ENCODE data around the gene MRTFB. TPM values are rescaled to one million over a fixed set of nuclear protein-coding genes. Genes with fewer than 3 reads are reported as not detected.

MRTFB gene
- total RNA-seq, 2 donors from 2014 or later, result 41.0 to 42.0 TPM

DNA sequence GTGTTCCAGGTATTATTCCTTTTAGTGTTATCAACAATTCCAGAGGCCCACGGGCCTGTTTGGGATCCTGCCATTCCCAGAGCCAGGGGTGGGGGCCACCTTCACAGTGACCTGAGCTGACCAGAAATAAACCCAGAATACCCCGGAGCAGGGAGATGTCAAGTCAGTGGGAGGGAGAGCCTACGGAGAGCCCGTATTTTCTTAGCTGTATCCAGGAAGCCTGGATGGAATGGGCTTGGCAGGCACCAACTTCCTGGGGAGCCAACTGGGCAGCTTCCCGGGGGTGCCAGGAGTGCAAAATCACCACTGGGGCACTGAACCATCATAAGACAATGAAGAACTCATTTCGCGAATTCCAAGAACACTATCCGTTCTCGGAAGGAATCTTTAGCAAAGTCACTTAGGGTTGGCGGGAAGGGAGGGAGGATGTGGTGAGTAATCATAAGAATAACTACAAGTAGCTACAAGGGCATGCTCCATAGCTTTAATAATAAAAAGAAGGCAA, 13.2 kb upstream of the MRTFB start:
- DNase-seq (ENCODE audit: low spot score), result no peak
- intact Hi-C loops (cut with DNase I), result no loop called here

DNA sequence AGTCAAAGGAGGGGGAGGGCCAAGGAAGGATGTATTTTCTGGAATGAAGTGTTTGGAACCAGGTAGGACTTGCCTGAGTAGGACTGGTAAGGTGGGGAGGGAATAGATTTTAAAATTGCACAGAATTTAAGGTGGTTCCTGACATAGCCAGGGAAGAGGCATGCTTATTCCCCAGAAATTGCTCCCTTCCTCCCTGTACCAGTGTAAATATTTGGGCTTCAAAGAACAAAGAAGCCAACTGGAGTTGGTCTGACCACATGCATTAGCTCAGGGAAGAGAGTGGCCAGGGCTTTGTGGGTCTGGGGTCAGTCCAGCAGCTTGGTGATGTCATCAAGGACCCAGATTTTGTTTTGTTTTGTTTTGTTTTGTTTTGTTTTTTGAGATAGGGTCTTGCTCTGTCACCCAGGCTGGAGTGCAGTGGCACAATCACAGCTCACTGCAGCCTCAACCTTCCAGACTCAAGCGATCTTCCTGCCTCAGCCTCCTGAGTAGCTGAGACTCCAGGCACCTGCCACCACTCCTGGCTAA, 9.3 kb upstream of the MRTFB start:
- no peak for DNase-seq (ENCODE audit: low spot score)
- intact Hi-C loops (cut with DNase I), result loop anchor here in 1 of 2 donors (10.0 kb wide), 1 partner anchor 47 kb away; no protein-coding TSS in a partner anchor

DNA sequence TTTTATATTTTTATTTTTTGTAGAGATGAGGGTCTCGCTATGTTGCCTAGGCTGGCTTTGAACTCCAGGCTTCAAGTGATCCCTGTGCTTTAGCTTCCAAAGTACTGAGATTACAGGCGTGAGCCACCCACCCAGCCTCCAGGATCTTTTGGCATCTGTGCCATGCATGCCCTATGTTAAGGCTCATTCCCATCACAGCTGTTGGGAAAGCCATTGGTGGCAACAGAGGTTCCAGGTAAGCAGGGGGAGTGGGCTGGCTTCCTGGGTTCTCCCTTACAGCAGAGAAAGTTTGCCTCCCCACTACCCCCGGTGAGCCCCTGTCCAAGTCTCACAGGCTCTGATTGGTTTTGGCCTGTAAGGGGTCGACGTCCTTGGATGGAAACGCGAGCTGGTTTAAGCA, 8.9 kb upstream of the MRTFB start:
- no peak for DNase-seq (ENCODE audit: low spot score)
- intact Hi-C loops (cut with DNase I), result loop anchor here in 1 of 2 donors (10.0 kb wide), 1 partner anchor 47 kb away; no protein-coding TSS in a partner anchor

DNA sequence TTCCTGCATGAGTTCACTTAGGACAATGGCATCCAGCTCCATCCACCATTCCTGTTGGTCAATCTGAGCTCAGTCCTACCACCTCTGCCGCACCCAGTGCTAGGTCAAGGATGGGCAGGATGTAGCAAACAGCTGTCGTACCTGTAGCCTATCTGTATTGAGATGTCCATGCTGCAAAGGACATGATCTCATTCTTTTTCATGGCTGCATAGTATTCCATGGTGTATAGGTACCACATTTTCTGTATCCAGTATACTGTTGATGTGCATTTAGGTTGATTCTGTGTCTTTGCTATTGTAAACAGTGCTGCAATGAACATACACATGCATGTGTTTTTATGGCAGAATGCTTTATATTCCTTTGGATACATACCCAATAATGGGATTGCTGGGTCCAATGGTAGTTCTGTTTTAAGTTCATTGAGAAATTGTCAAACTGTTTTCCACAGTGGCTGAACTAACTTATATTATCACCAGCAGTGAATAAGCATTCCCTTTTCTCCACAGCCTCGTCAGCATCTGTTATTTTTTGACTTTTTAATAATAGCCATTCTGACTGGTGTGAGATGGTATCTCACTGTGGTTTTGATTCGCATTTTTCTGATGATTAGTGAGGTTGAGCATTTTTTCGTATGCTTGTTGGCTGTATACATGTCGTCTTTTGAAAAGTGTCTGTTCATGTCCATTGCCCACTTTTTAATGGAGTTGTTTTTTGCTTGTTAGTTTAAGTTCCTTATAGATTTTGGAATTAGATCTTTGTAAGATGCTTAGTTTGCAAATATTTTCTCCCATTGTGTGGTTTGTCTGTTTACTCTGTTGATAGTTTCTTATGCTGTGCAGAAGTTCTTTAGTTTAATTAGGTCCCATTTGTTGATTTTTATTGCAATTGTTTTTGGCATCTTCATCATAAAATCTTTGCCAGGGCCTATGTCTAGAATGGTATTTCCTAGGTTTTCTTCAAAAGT, 7.2 kb upstream of the MRTFB start:
- DNase-seq (ENCODE audit: low spot score), result no peak
- intact Hi-C loops (cut with DNase I), result loop anchor here in 1 of 2 donors (10.0 kb wide), 1 partner anchor 49 kb away; no protein-coding TSS in a partner anchor

DNA sequence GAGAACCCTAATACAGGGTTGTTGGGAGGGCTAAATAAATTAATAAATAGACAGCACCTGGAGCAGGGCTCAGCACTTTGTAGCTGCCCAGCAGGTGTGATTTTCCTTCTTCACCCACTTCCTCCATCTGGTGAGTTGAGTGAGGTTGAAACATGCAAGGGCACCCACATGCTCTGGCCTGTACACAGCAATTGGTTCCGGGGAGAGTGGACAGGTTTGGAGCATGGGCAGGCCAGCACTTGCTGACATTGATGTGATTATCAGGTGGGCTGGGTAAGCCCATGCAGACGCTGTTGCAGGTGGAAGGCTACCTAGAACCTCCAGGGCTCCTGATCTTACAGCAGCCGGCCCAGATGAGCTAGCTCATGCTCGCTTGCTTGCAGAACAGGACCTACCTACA, 1.3 kb upstream of the MRTFB start:
- intact Hi-C loops (cut with DNase I), result loop anchor here in 1 of 2 donors (10.0 kb wide), 1 partner anchor 55 kb away; no protein-coding TSS in a partner anchor
- DNase-seq (ENCODE audit: low spot score), result no peak

DNA sequence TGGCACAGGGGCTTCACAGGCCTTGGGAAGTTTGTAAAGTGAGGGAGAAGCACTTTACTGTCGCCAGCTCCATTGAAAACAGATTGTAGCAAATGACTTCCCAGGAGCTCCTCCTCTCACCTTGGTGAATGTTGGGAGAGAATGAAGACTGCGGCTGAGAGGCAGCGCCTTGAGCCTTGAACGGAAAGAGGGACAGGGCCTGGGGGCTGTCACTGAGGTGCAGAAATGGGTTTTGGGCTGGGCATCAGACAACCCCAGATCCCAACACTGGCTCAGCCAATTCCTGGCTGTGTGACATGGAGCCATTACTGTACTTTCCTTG, 603 bp upstream of the MRTFB start:
- intact Hi-C loops (cut with DNase I), result no loop called here
- no peak for DNase-seq (ENCODE audit: low spot score)

DNA sequence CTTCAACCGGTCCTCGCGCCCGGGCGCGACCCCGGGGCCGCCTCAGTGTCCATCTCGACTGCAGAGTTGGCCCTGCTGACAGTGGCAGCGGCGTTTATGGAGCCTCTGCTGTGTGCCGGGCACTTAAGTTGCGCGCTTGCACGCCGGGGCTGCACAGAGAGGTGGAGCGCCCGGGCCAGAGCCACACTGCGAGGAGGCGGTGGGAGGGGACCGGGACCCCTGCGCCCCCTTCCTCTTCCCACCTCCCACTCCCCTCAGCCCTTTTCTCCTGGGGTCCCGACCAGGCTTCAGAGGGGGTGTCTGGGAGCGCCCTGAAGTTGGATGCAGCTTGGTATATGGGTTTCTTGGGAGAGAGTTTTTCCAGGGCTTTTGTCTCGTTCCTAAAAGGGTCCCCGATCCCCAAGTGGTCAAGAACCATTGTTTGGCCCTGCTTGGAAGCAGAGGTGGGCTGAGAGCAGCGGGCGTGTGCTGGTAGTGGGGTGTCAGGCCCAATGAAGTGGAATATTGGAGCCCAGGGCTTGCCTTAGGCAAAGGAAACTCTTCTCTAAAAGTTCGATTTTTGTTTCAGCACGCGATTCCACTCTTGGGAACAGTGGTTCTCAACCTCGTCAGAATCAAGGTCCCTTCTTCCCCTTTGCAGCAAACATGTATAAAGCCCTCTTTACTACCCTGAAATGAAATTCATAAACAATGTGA, 605 bp downstream of the MRTFB start:
- DNase-seq (ENCODE audit: low spot score), result no peak
- intact Hi-C loops (cut with DNase I), result loop anchor here in 1 of 2 donors (1.0 kb wide), 1 partner anchor 116 kb away; no protein-coding TSS in a partner anchor

DNA sequence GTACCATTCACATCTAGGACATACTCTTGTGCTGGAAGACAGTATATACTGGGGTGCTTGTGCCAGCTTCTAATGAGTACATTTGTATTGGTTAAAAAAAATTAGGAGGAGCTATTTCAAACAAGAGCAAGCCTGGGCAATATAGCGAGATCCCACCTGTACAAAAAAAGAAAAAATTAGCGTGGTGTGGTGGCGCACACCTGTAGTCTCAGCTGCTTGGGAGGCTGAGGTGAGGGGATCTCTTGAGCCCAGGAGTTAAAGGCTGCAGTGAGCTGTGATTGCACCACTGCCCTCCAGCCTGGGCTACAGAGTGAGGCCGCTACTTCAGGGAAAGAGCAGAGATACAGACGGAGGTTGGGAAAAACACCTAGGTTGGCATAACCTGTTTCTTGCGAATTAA, 1.2 kb downstream of the MRTFB start:
- no peak for DNase-seq (ENCODE audit: low spot score)
- intact Hi-C loops (cut with DNase I), result loop anchor here in 1 of 2 donors (1.0 kb wide), 1 partner anchor 115 kb away; no protein-coding TSS in a partner anchor

DNA sequence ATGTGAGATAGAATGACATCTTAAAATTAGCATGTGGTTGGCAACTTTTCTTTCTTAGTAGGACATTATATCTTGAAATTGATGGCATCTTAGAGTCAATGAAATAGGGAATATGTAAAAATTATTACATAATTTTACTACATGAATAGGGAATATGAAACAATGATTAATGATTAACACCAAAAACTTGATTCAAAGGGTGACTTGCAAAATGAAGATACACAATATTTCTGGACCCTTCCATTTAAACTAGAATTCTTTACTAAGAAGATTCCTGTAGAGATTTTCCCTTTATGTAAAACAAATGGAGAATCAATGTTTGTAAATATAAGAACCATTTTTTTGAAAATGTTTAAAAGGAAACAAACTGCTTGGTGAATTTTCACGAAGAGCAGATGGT, 3.4 kb downstream of the MRTFB start:
- intact Hi-C loops (cut with DNase I), result no loop called here
- no peak for DNase-seq (ENCODE audit: low spot score)

DNA sequence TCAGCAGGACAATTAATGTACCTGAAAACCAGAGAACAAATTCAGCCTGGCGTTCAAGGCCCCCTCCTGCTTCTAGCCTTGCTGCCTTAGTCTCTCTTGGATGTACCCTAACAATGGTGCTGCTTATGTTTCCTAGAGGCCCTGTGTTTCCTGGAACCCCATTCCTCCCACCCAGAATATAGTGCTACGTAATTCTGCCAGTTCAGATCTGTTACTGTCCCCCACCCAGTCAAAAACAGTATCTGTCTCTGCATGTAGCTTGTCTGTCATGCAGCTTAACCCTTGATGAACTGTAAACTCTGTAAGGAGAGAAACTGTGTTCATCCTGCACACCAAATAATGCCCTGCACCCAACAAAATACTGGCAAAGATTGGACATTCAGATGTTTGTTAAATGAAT, 6.8 kb downstream of the MRTFB start:
- intact Hi-C loops (cut with DNase I), result no loop called here
- no peak for DNase-seq (ENCODE audit: low spot score)

DNA sequence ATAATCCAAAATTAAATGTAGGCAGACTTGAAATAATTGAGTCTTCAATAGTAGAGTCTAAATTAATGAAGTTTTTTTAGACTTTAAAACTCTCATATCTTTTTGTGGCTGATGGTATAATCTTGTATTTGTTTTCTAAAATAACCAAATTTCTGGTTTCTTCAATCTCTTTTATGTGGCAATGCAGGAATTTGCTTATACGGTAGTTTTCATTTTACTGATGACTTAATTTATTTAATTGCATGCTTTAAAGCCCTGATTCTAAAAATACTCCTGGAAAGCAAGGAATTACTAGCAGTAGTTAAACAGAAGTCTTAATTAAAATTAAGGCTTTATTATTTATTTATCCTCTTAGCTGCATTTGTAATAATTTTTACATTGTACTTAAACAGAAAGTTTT, 15.4 kb downstream of the MRTFB start:
- no peak for DNase-seq (ENCODE audit: low spot score)
- intact Hi-C loops (cut with DNase I), result no loop called here

DNA sequence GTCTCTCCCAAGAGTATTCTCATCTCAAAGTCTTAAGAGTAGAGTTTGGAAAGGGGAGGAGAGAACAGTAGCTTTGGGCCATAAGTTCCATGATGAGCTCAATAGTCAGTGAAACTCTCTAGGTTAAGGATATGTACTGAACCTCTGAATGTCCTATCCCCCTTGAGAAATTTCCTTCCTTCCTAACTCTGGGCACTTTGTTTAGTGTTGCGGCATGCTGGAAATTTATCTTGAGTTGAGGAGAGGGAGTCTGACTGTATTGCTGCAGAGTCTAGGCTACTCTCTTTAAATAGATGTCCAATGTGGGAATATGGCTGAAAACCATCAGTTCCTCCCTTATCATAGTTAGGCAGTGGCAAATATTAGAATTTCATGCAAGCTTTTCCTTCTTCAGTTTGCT, 16.1 kb downstream of the MRTFB start:
- intact Hi-C loops (cut with DNase I), result no loop called here
- no peak for DNase-seq (ENCODE audit: low spot score)

DNA sequence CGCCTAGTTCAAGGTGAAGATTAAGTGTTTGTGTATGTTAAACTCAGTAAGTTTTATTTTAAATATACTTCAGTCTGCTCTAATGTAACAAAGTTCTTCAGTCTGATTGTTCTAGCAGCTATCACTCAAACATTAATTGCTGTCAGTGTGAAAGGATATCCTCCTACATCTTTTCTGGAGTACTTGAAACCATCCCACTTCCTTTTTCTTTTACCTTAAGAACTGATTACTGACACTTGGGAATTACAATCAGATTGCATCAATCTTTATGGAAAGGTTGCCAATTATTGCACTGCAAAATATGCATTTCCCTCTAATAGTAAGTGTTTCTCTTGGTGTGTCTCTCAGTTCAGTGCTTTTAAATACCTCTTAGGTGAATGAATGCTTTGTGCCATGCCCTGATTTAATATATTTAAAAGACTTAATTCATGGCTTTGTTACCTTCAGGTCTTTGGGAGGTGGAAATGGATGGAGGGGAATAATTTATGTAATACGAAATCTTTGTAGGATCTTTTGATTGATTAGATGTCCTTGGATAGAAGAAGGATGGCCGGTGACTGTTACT, 16.6 kb downstream of the MRTFB start:
- DNase-seq (ENCODE audit: low spot score), result no peak
- intact Hi-C loops (cut with DNase I), result no loop called here

DNA sequence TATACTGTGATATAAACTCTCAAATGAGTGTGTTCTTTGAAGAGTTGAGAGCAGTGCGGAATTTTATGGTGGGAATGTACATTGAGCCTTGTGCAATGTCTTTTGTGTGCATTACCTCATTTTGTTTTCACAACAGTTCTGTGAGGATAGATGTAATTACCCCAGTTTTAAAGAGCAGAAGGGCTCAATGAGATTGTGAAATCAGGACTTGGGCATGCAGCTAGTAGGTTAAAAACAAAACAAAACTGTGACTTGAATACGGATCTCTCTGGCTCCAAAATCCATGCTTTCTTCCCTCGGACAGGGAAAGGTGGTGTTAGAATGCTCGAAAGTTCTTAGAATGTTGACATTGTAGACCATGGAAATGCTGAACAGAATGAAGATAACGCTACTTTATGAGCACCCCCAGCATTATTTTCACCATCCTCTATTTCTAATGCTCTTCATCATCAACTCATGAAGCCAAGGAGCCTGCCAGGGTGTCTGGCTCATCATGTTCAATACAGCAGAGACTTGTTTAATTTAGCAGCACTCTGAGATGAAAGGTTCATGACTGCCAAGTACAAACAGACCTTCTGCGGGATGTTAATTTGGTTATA, 17.1 kb downstream of the MRTFB start:
- no peak for DNase-seq (ENCODE audit: low spot score)
- intact Hi-C loops (cut with DNase I), result no loop called here

DNA sequence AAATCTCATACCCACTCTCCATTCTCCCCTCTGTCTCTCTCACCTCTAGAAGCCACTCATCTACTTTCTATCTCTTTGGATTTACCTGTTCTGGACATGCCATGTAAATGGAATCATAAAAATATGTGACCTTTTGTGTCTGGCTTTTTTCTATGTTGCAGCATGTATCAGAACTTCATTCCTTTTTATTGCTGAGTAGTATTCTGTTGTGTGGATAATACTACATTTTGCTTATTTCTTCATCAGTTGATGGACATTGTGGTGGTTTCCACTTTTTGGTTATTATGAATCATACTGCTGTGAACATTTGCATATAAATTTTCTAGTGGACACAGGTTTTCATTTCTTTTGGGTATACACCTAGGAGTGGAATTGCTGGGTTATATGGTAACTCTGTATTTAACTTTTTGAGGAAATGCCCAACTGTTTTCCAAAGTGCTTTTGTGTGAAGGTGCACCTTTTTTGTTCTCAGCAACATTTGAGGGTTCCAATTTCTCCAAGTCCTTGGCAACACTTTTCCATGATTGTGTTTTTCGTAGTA, 18.2 kb downstream of the MRTFB start:
- intact Hi-C loops (cut with DNase I), result no loop called here
- DNase-seq (ENCODE audit: low spot score), result no peak

DNA sequence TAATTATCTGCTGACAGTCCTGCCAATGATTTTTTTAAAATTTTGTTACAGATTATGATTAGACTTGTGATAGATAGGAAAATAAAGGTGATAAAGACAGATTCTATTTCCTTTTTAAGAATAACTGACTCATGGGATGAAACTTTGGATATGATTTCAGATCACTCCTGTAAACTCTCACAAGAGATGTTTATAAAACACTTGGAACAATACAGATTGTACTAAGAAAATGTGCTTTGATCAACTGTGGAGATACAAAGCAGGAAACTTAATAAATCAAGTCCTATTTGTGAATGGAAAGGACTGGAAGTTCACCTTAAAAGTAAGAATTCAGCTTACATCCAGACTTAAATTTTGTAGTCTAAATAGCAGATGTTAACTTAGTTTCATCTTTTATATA, 21.4 kb downstream of the MRTFB start:
- no peak for DNase-seq (ENCODE audit: low spot score)

DNA sequence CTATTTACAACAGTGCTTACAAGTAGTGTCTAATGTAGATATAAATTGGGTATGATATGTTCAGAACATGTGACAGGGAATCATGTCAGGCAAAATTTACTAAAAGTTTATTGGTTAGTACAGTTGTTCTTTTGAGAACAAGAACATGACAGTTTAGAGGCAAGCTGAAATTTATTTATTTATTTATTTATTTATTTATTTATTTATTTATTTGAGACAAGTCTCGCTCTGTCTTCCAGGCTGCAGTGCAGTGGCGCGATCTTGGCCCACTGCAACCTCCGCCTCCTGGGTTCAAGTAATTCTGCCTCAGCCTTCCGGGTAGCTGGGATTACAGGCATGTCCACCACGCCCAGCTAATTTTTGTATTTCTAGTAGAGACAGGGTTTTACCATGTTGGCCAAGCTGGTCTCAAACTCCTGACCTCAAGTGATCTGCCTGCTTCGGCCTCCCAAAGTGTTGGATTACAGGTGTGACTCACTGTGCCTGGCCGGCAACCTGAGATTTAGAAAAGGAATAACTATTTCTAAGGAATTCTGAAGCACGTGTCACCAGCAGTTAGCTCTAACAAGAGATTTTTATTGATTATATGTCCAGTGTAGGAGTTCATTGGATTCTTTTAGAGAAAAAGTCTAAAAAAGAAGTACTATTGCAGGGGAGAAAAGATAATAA, 24.9 kb downstream of the MRTFB start:
- intact Hi-C loops (cut with DNase I), result no loop called here
- DNase-seq (ENCODE audit: low spot score), result no peak

More for the DNA sequence above, 21.4 kb downstream of the MRTFB start:
- intact Hi-C loops (cut with DNase I), result no loop called here

DNA sequence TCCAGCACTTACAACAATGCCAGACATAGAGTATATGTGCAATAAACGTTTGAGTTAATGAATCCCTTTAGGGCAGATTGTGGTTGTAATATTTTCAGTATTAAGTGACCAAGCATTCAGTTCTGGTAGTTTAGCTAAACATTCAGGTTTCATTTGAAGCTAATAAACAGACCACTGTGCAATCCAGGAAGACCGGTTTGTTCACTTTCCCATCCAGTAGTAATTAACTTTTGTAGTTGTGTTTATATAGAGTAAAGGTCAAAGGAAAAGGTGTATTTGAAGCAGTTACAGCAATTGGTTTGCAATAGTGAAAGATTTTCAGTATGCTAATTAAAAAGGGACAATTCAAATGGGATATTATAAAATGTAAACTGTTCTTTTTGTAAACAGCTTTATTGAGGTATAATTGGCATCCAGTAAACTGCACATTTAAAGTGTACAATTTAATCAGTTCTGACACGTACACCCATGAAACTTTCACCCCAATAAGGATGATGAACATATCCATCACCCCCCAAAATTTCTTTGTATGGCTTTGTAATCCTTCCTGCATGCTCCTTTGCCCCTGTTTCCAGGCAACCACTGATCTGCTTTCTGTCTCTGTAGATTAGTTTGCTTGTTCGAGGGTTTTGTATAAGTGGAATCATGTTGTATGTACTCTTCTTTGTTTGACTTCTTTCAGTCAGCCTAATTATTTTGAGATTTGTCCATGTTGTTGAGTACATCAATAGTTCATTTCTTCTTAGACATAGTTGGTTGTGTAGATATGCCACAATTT, 26.3 kb downstream of the MRTFB start:
- intact Hi-C loops (cut with DNase I), result no loop called here
- no peak for DNase-seq (ENCODE audit: low spot score)

Data from posterior vena cava (tissue), 2 donors.